GM12801 (cell line): Measurements from ENCODE around the gene IFNAR1.

ENCODE experiments used
- CTCF ChIP-seq: IDR thresholded peaks from one replicate; pipeline ENCODE4 v1.5.1; 2011; ENCODE audit warnings: control low read depth; ENCODE audit not compliant: insufficient read length; ENCODE audit errors: extremely low read depth

Gene IFNAR1

GRCh38 chr21:33386222-33386784 is 61.5 kb downstream of the IFNAR1 start:
- TF ChIP-seq CTCF = no peak

GRCh38 chr21:33387294-33387693 is 62.5 kb downstream of the IFNAR1 start:
- no peak for TF ChIP-seq CTCF

- TF ChIP-seq CTCF = no peak
Measured at GRCh38 chr21:33388188-33388587, 63.4 kb downstream of the IFNAR1 start.

- no peak for TF ChIP-seq CTCF
Measured at GRCh38 chr21:33390479-33390878, 65.7 kb downstream of the IFNAR1 start.

GRCh38 chr21:33391656-33392055 is 66.9 kb downstream of the IFNAR1 start:
- TF ChIP-seq CTCF = no peak

- no peak for TF ChIP-seq CTCF
Measured at GRCh38 chr21:33392284-33392985, 67.7 kb downstream of the IFNAR1 start.

GRCh38 chr21:33393348-33393747 is 68.6 kb downstream of the IFNAR1 start:
- no peak for TF ChIP-seq CTCF
